ENCODE data around the gene SIK2.

Gene SIK2

GRCh38 chr11:111730871-111731591 is 128.8 kb downstream of the SIK2 start:
- ATAC-seq (no peak), DNase-seq (no peak)

GRCh38 chr11:111731821-111732220 is 129.6 kb downstream of the SIK2 start:
- ATAC-seq (no peak), DNase-seq (no peak)

- no peak for DNase-seq
- ATAC-seq: no peak
Observed at GRCh38 chr11:111733016-111733415, 130.8 kb downstream of the SIK2 start.

GRCh38 chr11:111733611-111734088 is 131.4 kb downstream of the SIK2 start:
- DNase-seq: no peak
- no peak for ATAC-seq

GRCh38 chr11:111734101-111734953 is 132.1 kb downstream of the SIK2 start:
- ATAC-seq: no peak
- DNase-seq: no peak

- no peak for ATAC-seq
- DNase-seq: no peak
Observed at GRCh38 chr11:111734954-111735261, 132.7 kb downstream of the SIK2 start.

- DNase-seq: no peak
- ATAC-seq: no peak
Observed at GRCh38 chr11:111735262-111736116, 133.2 kb downstream of the SIK2 start.

- ATAC-seq (no peak), DNase-seq (no peak)
Observed at GRCh38 chr11:111736181-111736590, 133.9 kb downstream of the SIK2 start.

- ATAC-seq (no peak), DNase-seq (no peak)
Observed at GRCh38 chr11:111736621-111737443, 134.6 kb downstream of the SIK2 start.

- DNase-seq (no peak), ATAC-seq (no peak)
Observed at GRCh38 chr11:111737444-111738210, 135.4 kb downstream of the SIK2 start.

- ATAC-seq (no peak), DNase-seq (no peak)
Observed at GRCh38 chr11:111739299-111739698, 137.1 kb downstream of the SIK2 start.

GRCh38 chr11:111741751-111742150 is 139.5 kb downstream of the SIK2 start:
- DNase-seq (no peak), ATAC-seq (no peak)

- no peak for DNase-seq
- no peak for ATAC-seq
Observed at GRCh38 chr11:111743700-111744099, 141.5 kb downstream of the SIK2 start.

- DNase-seq (no peak), ATAC-seq (no peak)
Observed at GRCh38 chr11:111745719-111746504, 143.7 kb downstream of the SIK2 start.

- DNase-seq (no peak), ATAC-seq (no peak)
Observed at GRCh38 chr11:111748035-111748804, 146.0 kb downstream of the SIK2 start.

GRCh38 chr11:111749646-111750045 is 147.4 kb downstream of the SIK2 start:
- ATAC-seq: no peak
- no peak for DNase-seq

- no peak for DNase-seq
- no peak for ATAC-seq
Observed at GRCh38 chr11:111756097-111756496, 153.8 kb downstream of the SIK2 start.

- ATAC-seq: no peak
- DNase-seq: no peak
Observed at GRCh38 chr11:111759376-111759775, 157.1 kb downstream of the SIK2 start.

GRCh38 chr11:111759778-111760407 is 157.6 kb downstream of the SIK2 start:
- DNase-seq (no peak), ATAC-seq (no peak)
